Retinal pigment epithelial cell (primary cell): Measurements from ENCODE around the gene RASAL3.

ENCODE experiments used
- DNase-seq: peaks from one replicate; pipeline ENCODE4 v3.0.0-alpha.2; 2010; ENCODE audit warnings: low read depth
- H3K4me3 ChIP-seq: 2 replicates; pipeline ENCODE4 v1.5.1; 2011; ENCODE audit warnings: mild to moderate bottlenecking, low read length, control low read depth, moderate library complexity
- CTCF ChIP-seq: conservative IDR thresholded peaks from 2 replicates; pipeline ENCODE4 v1.5.1; 2011; ENCODE audit warnings: low read depth, low read length, control low read depth, inconsistent platforms

Gene RASAL3

GRCh38 chr19:15404780-15405211, 59.5 kb downstream of the RASAL3 start:
- DNase-seq: no peak
- no peak for TF ChIP-seq CTCF
- H3K4me3 ChIP-seq: no peak overlapping the region

GRCh38 chr19:15404097-15404779, 60.1 kb downstream of the RASAL3 start:
- TF ChIP-seq CTCF: no peak
- DNase-seq: no peak
- no peak overlapping the region for H3K4me3 ChIP-seq

- H3K4me3 ChIP-seq: no peak overlapping the region
- DNase-seq: no peak
- TF ChIP-seq CTCF: no peak
These were observed 61.2 kb downstream of the RASAL3 start for GRCh38 chr19:15403151-15403531.

- no peak for TF ChIP-seq CTCF
- no peak for DNase-seq
- H3K4me3 ChIP-seq: no peak overlapping the region
These were observed 61.8 kb downstream of the RASAL3 start for GRCh38 chr19:15402411-15403150.
